ENCODE data around the gene FRMPD1.

DNA sequence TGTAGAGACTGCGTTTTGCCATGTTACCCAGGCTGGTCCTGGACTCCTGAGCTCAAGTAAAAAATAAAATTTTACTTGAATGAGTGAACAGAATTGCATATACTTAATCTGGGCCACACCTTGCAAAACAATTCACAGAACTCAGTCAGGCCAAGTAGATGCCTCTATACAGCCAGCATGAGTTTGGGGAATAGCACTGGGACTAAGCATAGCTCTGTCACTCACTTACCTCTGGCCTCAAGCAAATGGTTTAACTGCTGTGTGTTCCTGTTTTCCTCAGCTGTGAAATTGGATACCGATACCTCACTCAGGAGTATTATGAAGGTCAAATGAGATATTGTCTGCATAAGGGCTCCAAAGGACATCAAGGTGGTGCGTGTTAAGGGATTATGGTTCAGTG, 10.9 kb upstream of the FRMPD1 start:
- TF ChIP-seq BACH2 (CRISPR knock-in tag; IDR thresholded peaks at IDR 0.05; ENCODE audit: borderline replicate concordance), result no peak
- TF ChIP-seq, protein P1, sequence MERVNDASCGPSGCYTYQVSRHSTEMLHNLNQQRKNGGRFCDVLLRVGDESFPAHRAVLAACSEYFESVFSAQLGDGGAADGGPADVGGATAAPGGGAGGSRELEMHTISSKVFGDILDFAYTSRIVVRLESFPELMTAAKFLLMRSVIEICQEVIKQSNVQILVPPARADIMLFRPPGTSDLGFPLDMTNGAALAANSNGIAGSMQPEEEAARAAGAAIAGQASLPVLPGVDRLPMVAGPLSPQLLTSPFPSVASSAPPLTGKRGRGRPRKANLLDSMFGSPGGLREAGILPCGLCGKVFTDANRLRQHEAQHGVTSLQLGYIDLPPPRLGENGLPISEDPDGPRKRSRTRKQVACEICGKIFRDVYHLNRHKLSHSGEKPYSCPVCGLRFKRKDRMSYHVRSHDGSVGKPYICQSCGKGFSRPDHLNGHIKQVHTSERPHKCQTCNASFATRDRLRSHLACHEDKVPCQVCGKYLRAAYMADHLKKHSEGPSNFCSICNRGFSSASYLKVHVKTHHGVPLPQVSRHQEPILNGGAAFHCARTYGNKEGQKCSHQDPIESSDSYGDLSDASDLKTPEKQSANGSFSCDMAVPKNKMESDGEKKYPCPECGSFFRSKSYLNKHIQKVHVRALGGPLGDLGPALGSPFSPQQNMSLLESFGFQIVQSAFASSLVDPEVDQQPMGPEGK (CRISPR knock-in tag; IDR thresholded peaks at IDR 0.05; ENCODE audit: borderline replicate concordance), result no peak
- no peak for TF ChIP-seq ZFP3 (CRISPR knock-in tag; IDR thresholded peaks at IDR 0.05)
- no peak for TF ChIP-seq TSHZ2 (CRISPR knock-in tag; IDR thresholded peaks at IDR 0.05)
- no peak for TF ChIP-seq SNAI2 (CRISPR knock-in tag; IDR thresholded peaks at IDR 0.05)
- TF ChIP-seq RARB (CRISPR knock-in tag; IDR thresholded peaks at IDR 0.05), result no peak
- no peak for TF ChIP-seq ARNTL (CRISPR knock-in tag; IDR thresholded peaks at IDR 0.05; ENCODE audit: borderline replicate concordance, low read depth)
- no peak for TF ChIP-seq CREB5 (CRISPR knock-in tag; IDR thresholded peaks at IDR 0.05; ENCODE audit: low read depth)
- TF ChIP-seq CSRNP3 (CRISPR knock-in tag; IDR thresholded peaks at IDR 0.05), result no peak
- no peak for TF ChIP-seq OSR1 (CRISPR knock-in tag; IDR thresholded peaks at IDR 0.05)
- TF ChIP-seq ZNF8 (CRISPR knock-in tag; IDR thresholded peaks at IDR 0.05), result no peak
- no peak for TF ChIP-seq ZFP30 (CRISPR knock-in tag; IDR thresholded peaks at IDR 0.05)
- TF ChIP-seq ZNF565 (CRISPR knock-in tag; conservative IDR thresholded peaks at IDR 0.05; ENCODE audit: low read depth), result no peak

Measured in SK-N-SH treated with all-trans-retinoic acid at 6 μM for 48 hours (cell line).